GM18508 (cell line): Measurements from ENCODE around the gene LDB3.
"Not testable (repeated sequence)": the region's sequence is repeated elsewhere in the genome, so short reads cannot be mapped to it uniquely, and the experiment has no call there.

Experiments
- ATAC-seq: cut with Tn5 transposase; IDR thresholded peaks from one replicate; pipeline ENCODE4 v1.9.1; 2021; ENCODE audit warnings: moderate number of reproducible peaks; ENCODE audit not compliant: insufficient read depth, unreplicated experiment

The LDB3 gene

DNA sequence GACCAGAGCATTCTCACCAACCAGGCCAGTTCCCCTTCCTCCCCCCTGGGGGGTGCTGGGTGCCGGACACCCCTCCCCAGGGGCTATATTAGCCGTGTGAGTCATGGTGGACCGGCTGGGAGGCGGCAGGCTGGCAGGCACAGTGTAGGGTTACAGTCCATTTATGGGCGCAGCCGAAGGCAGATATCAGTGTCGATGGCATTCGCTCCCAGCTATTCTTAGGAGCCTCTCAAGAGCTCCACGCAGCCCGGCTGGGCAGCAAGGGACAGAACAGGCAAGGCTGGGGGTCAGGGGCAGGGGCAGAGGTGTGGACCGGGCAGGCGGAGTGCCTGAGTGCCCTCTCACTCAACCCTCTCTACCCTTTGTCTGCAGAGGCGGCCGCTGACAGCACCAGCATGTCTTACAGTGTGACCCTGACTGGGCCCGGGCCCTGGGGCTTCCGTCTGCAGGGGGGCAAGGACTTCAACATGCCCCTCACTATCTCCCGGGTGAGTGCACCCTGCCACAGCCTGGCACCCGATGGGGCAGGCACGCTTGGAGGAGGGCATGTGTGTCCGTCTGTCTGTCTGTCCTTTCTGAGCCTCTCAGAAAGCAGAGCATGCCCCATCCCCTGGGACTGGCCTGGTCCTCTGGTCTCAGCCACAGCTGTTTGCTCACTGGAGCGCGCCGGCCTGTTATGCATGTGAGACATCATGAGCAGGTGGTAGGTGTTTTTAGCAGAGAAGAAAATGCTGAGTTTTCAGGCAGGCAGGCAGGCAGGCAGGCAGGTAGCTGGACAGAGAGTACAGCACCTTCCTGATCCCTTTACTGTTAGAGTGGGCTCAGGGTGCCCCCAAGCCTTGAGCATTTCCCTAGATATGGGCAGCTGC, at the start of gene LDB3:
TSS of gene LDB3 (plus strand) at position 215 of the 869 bp plus-strand sequence. CDS start at position 396, 181 bp downstream.
- ATAC-seq: no peak

GRCh38 chr10:86628311-86628710, 40.0 kb upstream of the LDB3 start:
- no peak for ATAC-seq

DNA sequence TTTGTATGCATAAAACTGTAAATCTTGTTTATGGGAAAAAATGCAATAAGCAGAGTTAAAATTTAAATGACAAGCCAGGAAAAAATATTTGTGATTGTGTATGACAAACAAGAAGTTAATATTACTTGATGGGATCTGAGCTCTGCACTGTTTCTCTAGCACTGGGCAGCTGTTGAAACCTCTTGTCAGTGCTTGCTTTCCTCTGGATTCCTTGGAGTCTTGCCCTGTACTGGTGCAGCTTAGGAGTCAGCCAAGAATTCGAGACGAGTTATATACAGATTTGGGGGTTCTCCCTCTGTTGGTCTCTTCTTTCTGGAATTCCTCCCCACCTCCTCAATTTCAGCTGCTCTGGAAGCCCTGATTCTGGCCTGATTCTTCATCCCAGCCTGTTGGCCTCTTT, 38.2 kb upstream of the LDB3 start:
- no peak for ATAC-seq

DNA sequence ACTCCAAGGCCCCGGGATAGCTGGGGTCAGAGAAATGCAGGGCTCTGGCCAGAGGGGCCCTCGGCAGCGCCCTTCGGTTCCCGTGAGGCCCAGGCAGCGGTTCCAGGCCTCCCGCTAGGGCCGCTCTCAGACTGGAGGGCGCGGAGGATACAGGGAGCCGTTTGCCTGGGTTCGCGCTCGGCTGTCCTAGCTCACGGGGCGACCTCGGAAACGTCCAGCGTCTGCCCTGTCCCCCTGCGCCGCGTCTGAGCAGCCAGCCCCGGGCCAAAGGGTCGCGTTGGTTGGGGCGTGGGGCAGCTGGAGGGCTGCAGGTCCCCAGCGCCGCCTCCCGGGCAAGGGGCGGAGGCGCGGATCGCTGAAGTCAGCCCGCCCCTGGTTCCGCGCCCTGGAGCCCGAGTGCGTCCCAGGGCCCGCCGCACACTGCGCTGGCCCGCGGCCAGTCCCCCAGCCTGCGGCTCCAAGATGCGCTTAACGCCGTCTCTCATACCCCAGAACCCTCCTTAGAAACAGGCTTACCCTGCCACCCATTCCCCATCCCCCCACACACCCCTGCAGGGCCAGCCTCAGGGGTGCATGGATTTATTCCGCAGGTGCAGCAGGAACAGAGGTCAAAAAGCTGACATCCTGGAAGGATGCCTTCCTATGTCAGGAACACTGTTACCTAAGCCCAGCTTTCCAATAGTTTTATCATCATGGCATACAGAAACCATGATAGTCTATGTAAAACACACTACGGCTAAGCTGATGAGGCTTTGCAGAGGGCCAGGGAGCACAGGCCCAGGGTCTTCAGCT, 36.1 kb upstream of the LDB3 start:
- ATAC-seq: no peak

DNA sequence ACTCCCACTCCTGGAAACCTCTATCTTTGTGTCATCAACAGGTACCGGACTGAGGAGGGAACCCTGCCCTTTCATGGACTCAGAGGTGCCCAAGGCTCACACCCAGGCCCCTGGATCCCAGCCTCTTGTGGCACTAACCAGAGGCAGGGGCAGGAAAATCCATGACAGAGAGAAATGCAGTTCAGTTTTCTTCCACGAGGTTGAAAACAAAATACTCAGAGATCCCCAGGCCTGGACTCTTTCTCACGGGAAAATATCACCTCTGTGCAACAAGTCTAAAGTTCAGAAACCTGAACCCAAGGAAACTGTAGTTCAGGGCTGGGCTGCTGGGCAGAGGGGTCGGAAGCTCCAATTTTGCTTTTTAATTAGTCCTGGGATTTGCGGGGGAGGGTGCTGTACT, 35.4 kb upstream of the LDB3 start:
- no peak for ATAC-seq

- ATAC-seq: no peak
Measured at GRCh38 chr10:86635402-86635801, 32.9 kb upstream of the LDB3 start.

- ATAC-seq: no peak
Measured at GRCh38 chr10:86636311-86636710, 32.0 kb upstream of the LDB3 start.

DNA sequence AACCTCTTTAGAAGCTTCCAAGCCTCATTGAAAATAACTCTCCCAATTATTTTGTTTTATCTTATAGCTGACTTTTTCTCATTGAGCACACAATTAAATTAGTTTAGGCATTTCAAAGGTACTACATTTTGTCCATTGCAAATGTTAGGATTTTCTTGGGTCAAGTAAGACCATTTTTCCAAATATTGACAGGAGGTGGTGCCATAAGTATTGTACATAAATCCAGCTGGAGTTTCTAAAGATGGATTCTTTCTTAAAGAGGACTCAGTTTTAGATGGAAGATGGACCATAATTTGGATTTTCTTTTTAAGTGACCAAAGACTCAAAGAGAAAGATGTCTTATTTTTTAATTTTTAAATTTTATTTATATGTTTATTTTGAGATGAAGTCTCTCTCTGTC, 26.3 kb upstream of the LDB3 start:
- ATAC-seq: no peak

GRCh38 chr10:86642499-86642898, 25.8 kb upstream of the LDB3 start:
- no peak for ATAC-seq

GRCh38 chr10:86644152-86644793, 24.0 kb upstream of the LDB3 start:
- ATAC-seq: no peak

- no peak for ATAC-seq
Measured at GRCh38 chr10:86644794-86645445, 23.4 kb upstream of the LDB3 start.

DNA sequence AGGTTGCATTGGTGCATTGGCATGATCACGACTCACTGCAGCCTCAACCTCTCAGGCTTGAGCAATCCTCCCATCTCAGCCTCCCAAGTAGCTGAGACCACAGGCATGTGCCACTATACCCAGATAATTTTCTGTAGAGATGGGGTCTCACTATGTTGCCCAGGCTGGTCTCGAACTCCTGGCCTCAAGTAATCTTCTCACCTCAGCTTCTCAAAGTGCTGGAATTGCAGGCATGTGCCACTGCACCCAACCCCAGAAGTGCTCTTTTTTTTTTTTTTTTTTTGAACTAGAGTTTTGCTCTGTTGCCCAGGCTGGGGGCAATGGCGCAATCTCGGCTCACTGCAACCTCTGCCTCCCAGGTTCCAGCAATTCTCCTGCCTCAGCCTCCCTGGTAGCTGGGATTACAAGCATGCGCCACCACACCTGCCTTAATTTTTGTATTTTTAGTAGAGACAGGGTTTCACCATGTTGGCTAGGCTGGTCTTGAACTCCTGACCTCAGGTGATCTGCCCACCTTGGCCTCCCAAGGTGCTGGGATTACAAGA, 22.6 kb upstream of the LDB3 start:
- not testable (repeated sequence) for ATAC-seq

DNA sequence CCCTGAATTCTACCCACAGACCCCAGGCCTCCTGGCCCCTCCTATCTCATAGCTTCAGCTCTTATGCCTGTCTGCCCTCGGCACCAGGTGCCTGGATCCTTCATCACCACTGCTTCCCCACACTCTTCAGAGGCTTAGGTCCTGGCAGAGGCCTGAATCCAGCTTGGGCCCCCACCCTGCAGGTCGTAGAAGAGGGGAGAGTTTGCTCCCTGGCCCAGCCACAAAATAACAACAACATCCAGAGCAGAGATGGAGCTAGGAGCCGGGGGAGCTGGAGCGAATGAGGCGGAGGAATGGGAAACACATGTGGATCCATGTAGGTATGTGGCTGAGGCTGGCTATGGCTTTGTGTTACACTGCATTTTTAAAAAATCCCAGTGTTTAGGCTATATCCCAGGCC, 21.8 kb upstream of the LDB3 start:
- no peak for ATAC-seq

DNA sequence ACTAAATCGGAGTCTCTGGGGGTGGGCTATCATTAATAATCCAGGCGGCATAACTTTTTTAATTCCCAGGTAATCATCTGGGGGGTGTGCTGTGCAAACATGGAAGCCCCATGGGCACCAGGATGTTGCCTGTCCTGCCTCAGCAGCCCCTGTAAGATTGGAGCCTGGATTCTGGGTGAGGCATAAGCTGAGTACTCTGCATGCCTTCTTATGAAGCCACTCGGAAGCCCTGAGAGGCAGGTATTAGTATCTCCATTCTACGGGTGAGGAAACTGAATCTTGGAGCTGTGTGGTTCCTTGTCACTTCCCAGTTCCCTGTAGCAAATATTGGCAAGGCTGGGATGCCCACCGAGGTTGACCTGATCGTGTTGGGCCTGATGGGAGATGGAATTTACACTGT, 21.4 kb upstream of the LDB3 start:
- ATAC-seq: no peak

- no peak for ATAC-seq
Measured at GRCh38 chr10:86647773-86648703, 20.3 kb upstream of the LDB3 start.

DNA sequence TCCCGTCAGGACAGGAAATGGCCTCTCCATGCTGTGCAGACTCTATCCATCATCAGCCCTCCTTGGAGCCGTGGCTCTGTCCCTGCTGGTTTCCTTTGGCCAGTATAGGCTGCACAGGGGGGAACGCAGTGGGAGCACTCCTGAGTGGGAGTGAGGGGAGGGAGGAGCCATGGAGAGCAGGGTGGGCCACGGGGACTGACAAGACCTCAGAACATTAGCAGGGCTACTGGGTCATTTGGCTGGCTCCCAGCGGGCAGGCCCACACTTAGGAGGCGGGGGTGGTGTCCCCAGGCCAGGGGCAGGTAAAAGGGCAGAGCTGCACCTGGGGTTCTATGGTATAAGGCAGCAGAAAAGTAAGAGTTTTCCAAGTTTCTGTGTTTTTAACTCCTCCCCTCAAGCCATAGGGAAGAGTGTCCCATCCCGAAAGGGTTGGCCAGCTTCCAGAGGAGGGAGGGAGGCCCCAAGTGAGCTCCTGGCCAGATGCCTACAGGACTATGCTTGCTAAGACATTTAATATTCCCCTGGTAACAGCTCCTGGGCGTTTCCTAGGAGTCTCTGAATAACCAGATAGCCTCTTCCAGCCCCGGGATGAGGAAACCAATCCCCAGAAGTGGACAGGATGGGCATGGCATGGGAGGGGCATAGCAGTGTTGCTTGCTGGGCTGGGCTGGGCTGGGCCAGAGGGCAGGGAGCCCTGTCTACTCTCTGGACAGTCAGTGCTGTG, 19.4 kb upstream of the LDB3 start:
- no peak for ATAC-seq

DNA sequence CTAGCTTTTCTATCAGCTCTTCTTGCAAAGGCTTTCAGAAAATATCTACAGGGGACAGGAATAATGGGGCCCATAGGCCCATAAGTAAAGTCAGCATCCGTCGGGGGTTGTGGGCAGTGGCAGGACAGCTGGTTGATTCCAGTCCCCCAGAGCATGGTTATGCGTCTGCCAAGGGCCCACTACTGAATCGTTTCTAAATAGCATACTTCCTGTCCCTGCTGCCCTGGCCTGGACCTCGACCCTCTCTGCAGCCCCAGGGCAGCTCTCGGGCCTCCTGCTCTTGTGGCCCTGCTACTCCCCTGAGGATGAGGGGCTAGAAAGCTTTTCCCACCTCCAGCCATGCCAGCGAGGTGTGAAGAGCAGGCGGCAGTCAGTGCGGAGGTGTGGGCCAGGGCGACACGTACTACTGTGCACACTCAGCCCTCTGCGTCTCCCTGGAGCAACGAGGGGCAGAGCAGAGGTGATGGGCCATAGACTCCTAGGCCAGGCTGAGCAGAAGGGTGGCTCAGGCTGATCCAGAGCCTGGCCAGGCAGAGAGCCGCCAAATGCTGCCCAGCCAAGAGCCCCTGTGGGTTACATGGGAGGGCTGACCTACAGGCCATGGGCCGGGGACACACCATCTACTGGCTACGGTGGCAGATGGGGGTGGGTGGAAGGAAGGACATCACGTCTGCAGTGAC, 18.7 kb upstream of the LDB3 start:
- no peak for ATAC-seq

DNA sequence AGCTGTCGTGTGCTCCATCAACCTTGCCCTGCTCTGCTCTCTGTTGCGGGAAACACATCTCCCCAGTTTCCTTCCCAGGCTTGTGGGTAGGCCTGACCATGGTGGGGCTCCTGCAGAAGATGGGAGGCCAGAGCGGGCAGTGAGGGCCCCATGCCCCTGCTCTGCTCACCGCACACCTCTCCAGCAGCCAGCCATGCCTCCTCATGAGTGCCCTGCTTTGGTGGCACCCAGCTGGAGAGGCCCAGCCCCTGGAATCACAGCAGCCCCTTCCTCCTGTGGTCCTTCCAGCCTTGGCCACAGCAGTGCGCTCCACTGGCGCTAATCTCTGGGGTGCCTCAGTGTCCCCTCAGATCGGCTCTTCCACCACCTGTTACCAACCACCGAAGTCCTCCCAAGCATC, 18.2 kb upstream of the LDB3 start:
- ATAC-seq: no peak
